Measurements from ENCODE around the gene TRNP1.

- TF ChIP-seq YY1 (IDR thresholded peaks at IDR 0.05; ENCODE audit: insufficient read depth, insufficient read length) (no peak), ZNF274 (IDR thresholded peaks at IDR 0.05; ENCODE audit: low read depth, low read length) (no peak), SUZ12 (IDR thresholded peaks at IDR 0.05; ENCODE audit: extremely low read depth, insufficient read depth, insufficient read length) (no peak)
Observed at GRCh38 chr1:27025718-27026117, 32.2 kb downstream of the TRNP1 start.
